Measurements from ENCODE around the gene GTPBP8. TPM values are rescaled to one million over a fixed set of nuclear protein-coding genes. Genes with fewer than 3 reads are reported as not detected.

Gene GTPBP8
- total and polyA plus RNA-seq, 2 donors (not counting 3 experiments of a cell fraction or from before 2014, with no cell fraction given) = 13.7 to 20.2 TPM

DNA sequence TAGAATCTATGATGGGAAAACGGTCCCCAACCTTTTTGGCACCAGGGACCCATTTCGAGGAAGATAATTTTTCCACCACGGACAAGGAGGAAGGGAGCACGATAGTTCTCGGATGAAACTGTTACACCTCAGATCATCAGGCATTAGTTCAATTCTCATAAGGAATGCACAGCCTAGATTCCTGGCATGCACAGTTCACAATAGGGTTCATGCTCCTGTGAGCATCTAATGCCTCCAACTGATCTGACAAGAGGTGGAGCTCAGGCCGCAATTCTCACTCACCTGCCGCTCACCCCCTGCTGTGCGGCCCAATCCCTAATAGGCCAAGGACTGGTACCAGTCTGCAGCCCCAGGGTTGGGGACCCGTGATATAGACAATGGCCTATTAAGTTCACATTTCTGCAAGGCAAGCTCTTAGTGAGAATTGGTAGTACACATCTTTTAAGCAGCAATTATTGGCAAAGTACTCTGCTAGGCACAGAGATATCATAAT is 42.4 kb upstream of the GTPBP8 start:
- intact Hi-C loops (cut with micrococcal nuclease) = loop anchor here (10.0 kb wide), 1 partner anchor 114 kb away; no protein-coding TSS in a partner anchor

More for the DNA sequence above, 42.4 kb upstream of the GTPBP8 start:
- Histone ChIP-seq H3K9me3 (replicated peaks; ENCODE audit: control insufficient read depth, insufficient read depth, low read length) (no peaks in the 10 kb centered on the region), H3K27ac (ENCODE audit: insufficient read depth, low read depth, low read length) (no peak overlapping the region), H3K9me1 (replicated peaks; ENCODE audit: control insufficient read depth, extremely low read depth, insufficient read depth, low read length) (no peaks in the 10 kb centered on the region), H2AFZ (ENCODE audit: low read depth, low read length) (no peak overlapping the region), H3K9ac (replicated peaks; ENCODE audit: extremely low read depth, insufficient read depth, low read length) (no peak overlapping the region), H3K79me2 (ENCODE audit: control insufficient read depth, insufficient read depth, low read length) (no peaks in the 10 kb centered on the region), H3K4me2 (ENCODE audit: insufficient read depth, low read length) (no peak overlapping the region), H3K27me3 (ENCODE audit: control insufficient read depth in 2 of 2, insufficient read depth in 2 of 2, low read length in 2 of 2) (peaks cover 1 to 2% of the 10 kb centered on the region in 2 experiments), H3K4me3 (replicated peaks in 1 of 3; ENCODE audit: insufficient read depth in 1 of 3, low read depth in 1 of 3, low read length in 3 of 3) (no peak overlapping the region), H4K20me1 (replicated peaks; ENCODE audit: control insufficient read depth, extremely low read depth, insufficient read depth, low read length) (no peaks in the 10 kb centered on the region), H3K36me3 (ENCODE audit: control insufficient read depth in 2 of 2, extremely low read depth in 1 of 2, insufficient read depth in 2 of 2, low read length in 2 of 2) (no peaks in the 10 kb centered on the region), H3K4me1 (ENCODE audit: control insufficient read depth, extremely low read depth, insufficient read depth, low read length) (no peaks in the 10 kb centered on the region)
- dilution Hi-C loops (cut with MboI; ENCODE audit: extremely low pct_ligation_motif_present, low sequenced_read_pairs) = no loop called here
- ChIA-PET CTCF (interaction anchor here (1.1 kb wide), 1 partner anchor 214 kb away, joined by 3 read pairs; no protein-coding TSS in a partner anchor), POLR2A (no interaction called here)
- TF ChIP-seq EZH2 (IDR thresholded peaks at IDR 0.05; ENCODE audit: borderline replicate concordance, low read depth, low read length, severe bottlenecking) (no peak), GATA2 (IDR thresholded peaks at IDR 0.05; ENCODE audit: insufficient read depth, insufficient read length, low read depth, low read length) (no peak), POLR2AphosphoS5 (IDR thresholded peaks at IDR 0.05; ENCODE audit: insufficient read depth, low read depth, low read length) (no peak), POLR2A (IDR thresholded peaks at IDR 0.05; ENCODE audit: low read depth, low read length) (no peak), FOS (IDR thresholded peaks at IDR 0.05; ENCODE audit: borderline replicate concordance, insufficient read depth, low read length) (no peak), MYC (IDR thresholded peaks at IDR 0.05; ENCODE audit: low read depth, low read length) (no peak), JUN (IDR thresholded peaks at IDR 0.05; ENCODE audit: borderline replicate concordance, insufficient read depth, insufficient read length, low read depth) (no peak)
- TF ChIP-seq, protein P1, sequence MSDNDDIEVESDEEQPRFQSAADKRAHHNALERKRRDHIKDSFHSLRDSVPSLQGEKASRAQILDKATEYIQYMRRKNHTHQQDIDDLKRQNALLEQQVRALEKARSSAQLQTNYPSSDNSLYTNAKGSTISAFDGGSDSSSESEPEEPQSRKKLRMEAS (IDR thresholded peaks at IDR 0.05; ENCODE audit: insufficient read depth, insufficient read length) = no peak
- TF ChIP-seq, protein P2, sequence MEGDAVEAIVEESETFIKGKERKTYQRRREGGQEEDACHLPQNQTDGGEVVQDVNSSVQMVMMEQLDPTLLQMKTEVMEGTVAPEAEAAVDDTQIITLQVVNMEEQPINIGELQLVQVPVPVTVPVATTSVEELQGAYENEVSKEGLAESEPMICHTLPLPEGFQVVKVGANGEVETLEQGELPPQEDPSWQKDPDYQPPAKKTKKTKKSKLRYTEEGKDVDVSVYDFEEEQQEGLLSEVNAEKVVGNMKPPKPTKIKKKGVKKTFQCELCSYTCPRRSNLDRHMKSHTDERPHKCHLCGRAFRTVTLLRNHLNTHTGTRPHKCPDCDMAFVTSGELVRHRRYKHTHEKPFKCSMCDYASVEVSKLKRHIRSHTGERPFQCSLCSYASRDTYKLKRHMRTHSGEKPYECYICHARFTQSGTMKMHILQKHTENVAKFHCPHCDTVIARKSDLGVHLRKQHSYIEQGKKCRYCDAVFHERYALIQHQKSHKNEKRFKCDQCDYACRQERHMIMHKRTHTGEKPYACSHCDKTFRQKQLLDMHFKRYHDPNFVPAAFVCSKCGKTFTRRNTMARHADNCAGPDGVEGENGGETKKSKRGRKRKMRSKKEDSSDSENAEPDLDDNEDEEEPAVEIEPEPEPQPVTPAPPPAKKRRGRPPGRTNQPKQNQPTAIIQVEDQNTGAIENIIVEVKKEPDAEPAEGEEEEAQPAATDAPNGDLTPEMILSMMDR (IDR thresholded peaks at IDR 0.05; ENCODE audit: extremely low read depth in 1 of 2, insufficient read depth in 1 of 2, low read depth in 1 of 2, low read length in 2 of 2) = no peak
- no peak for DNase-seq (ENCODE audit: low read depth, low spot score)
- no peak for FAIRE-seq
- no TSS peak for BruUV-seq (replicated peaks)

Data from endothelial cell of umbilical vein (primary cell).